Fibroblast of lung (primary cell): Measurements from ENCODE around the gene CLEC16A.

ENCODE experiments used
- EZH2 ChIP-seq: IDR thresholded peaks from 2 replicates; pipeline ENCODE4 v1.5.1; 2012; ENCODE audit warnings: low read length, control low read depth, mild to moderate bottlenecking; ENCODE audit errors: missing control alignments
- TF ChIP-seq, protein P1 (sequence below), 2 donors: IDR thresholded peaks in 1 of 2; conservative IDR thresholded peaks in 1 of 2; 1 replicate in 1 of 2; 2 replicates in 1 of 2; pipeline ENCODE4 v1.5.1; 2011 to 2012; ENCODE audit warnings: low read length in 2 of 2, control low read depth in 1 of 2, inconsistent platforms in 1 of 2, low read depth in 1 of 2, mild to moderate bottlenecking in 1 of 2

DNA sequence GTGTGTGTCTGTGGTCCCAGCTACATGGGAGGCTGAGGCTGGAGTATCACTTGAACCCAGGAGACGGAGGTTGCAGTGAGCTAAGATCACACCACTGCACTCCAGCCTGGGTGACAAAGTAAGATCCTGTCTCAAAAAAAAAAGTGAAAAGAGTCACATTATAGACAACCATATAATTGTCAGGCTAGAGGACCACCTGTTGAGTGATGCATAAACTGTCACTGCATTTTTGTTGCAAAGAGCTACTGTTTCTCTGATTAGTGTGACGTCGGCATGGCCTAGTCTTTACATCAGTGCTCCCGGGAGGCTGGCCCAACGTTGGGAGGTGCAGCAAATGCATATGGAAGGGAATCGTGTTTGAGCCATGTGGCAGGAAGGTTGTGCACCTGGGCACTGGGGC lies 50.2 kb downstream of the CLEC16A start:
- TF ChIP-seq, protein P1, sequence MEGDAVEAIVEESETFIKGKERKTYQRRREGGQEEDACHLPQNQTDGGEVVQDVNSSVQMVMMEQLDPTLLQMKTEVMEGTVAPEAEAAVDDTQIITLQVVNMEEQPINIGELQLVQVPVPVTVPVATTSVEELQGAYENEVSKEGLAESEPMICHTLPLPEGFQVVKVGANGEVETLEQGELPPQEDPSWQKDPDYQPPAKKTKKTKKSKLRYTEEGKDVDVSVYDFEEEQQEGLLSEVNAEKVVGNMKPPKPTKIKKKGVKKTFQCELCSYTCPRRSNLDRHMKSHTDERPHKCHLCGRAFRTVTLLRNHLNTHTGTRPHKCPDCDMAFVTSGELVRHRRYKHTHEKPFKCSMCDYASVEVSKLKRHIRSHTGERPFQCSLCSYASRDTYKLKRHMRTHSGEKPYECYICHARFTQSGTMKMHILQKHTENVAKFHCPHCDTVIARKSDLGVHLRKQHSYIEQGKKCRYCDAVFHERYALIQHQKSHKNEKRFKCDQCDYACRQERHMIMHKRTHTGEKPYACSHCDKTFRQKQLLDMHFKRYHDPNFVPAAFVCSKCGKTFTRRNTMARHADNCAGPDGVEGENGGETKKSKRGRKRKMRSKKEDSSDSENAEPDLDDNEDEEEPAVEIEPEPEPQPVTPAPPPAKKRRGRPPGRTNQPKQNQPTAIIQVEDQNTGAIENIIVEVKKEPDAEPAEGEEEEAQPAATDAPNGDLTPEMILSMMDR (conservative IDR thresholded peaks at IDR 0.05 in 1 of 2, IDR thresholded peaks at IDR 0.05 in 1 of 2; ENCODE audit: low read depth in 1 of 2, low read length in 2 of 2), result no peak
- no peak for TF ChIP-seq EZH2
